GM18517 (cell line): Measurements from ENCODE around the gene CMKLR1.

Source experiments
- ATAC-seq: cut with Tn5 transposase; IDR thresholded peaks from one replicate; pipeline ENCODE4 v1.9.1; 2021; ENCODE audit warnings: mild to moderate bottlenecking, moderate library complexity; ENCODE audit not compliant: unreplicated experiment

The CMKLR1 gene

GRCh38 chr12:108238474-108238873 is 100.6 kb downstream of the CMKLR1 start:
- ATAC-seq, result no peak
